Smooth muscle cell (in vitro differentiated cells): ENCODE measurements around the gene ABLIM2. TPM values are rescaled to one million over a fixed set of nuclear protein-coding genes. Genes with fewer than 3 reads are reported as not detected.
A peak's percentile ranks its signal among the peaks of the same experiment; 100 is the strongest.

ENCODE experiments used
- DNase-seq: peaks from one replicate; lab custom pipeline; 2025; ENCODE audit not compliant: unreplicated experiment; lab: John Stamatoyannopoulos, UW
- H2AFZ ChIP-seq: fragments of 200-600 bp; sonication (generic); 2 replicates; pipeline ENCODE4 v1.6.0; 2016; ENCODE audit warnings: antibody characterized with exemption, low read depth, mild to moderate bottlenecking
- H3F3A ChIP-seq: fragments of 200-600 bp; sonication (generic); 2 replicates; pipeline ENCODE4 v1.6.0; 2017; ENCODE audit warnings: antibody characterized with exemption, low read depth
- H3K27ac ChIP-seq: fragments of 200-600 bp; sonication (generic); 2 replicates; pipeline ENCODE4 v1.5.1; 2016; ENCODE audit warnings: low read depth, mild to moderate bottlenecking
- H3K27me3 ChIP-seq: fragments of 200-600 bp; sonication (generic); 2 replicates; pipeline ENCODE4 v1.6.1; 2016; ENCODE audit warnings: low read depth, mild to moderate bottlenecking
- H3K36me3 ChIP-seq: fragments of 200-600 bp; sonication (generic); 2 replicates; pipeline ENCODE4 v1.5.1; 2016; ENCODE audit warnings: low read depth
- H3K4me1 ChIP-seq: fragments of 200-600 bp; sonication (generic); 2 replicates; pipeline ENCODE4 v1.5.1; 2016; ENCODE audit warnings: low read depth
- H3K4me2 ChIP-seq: fragments of 200-600 bp; sonication (generic); 2 replicates; pipeline ENCODE4 v1.6.0; 2016; ENCODE audit warnings: mild to moderate bottlenecking
- H3K4me3 ChIP-seq: fragments of 200-600 bp; sonication (generic); 2 replicates; pipeline ENCODE4 v1.5.1; 2016; ENCODE audit warnings: mild to moderate bottlenecking
- H3K79me2 ChIP-seq: fragments of 200-600 bp; sonication (generic); 2 replicates; pipeline ENCODE4 v1.6.0; 2016; ENCODE audit warnings: low read depth, mild to moderate bottlenecking
- H3K9ac ChIP-seq: fragments of 200-600 bp; sonication (generic); 2 replicates; pipeline ENCODE4 v1.6.0; 2016; ENCODE audit warnings: low read depth
- H3K9me3 ChIP-seq: fragments of 200-600 bp; sonication (generic); replicated peaks from 2 replicates; pipeline ENCODE4 v1.5.1; 2016; ENCODE audit warnings: low read depth
- H4K20me1 ChIP-seq: fragments of 200-600 bp; sonication (generic); 2 replicates; pipeline ENCODE4 v1.6.0; 2016; ENCODE audit warnings: low read depth
- CTCF ChIP-seq: fragments of 200-600 bp; sonication (generic); IDR thresholded peaks from 2 replicates; pipeline ENCODE4 v1.5.1; 2017; ENCODE audit warnings: borderline replicate concordance, mild to moderate bottlenecking, antibody characterized with exemption; ENCODE audit not compliant: insufficient read depth, poor library complexity, severe bottlenecking
- WGBS: methylation state at CpG from one replicate; pipeline ENCODE4 v1.1.7; 2016; ENCODE audit warnings: low lambda C conversion rate; 5-methylcytosine and 5-hydroxymethylcytosine counted together
- polyA plus RNA-seq: library from polyadenylated mRNA; unstranded; fragments of >200 nt; fragmentation: Nextera tagmentation; extraction: Ambion mirVana; gene quantifications from 2 replicates; pipeline ENCODE4 v1.2.1, GENCODE V29; 2016
- total RNA-seq: library from RNA; depleted of rRNA; stranded (reverse); fragments of >200 nt; gene quantifications from 2 replicates; pipeline ENCODE4 v1.2.3, GENCODE V29; 2014

The ABLIM2 gene
- total and polyA plus RNA-seq, 2 experiments from 2014 or later: 0.08 TPM; not detected in 1

- Histone ChIP-seq H3K9ac (no peak overlapping the region), H3K4me2 (no peak overlapping the region), H3K27ac (no peak overlapping the region), H3K79me2 (no peaks in the 10 kb centered on the region), H4K20me1 (no peaks in the 10 kb centered on the region), H3K4me1 (no peaks in the 10 kb centered on the region), H3K9me3 (no peaks in the 10 kb centered on the region), H3K27me3 (peaks cover 5% of the 10 kb centered on the region), H3F3A (no peaks in the 10 kb centered on the region), H2AFZ (no peak overlapping the region), H3K4me3 (no peak overlapping the region), H3K36me3 (no peaks in the 10 kb centered on the region)
- TF ChIP-seq CTCF: no peak
- DNase-seq: no peak
- WGBS: 75% methylated on average over 9 of the region's 9 CpGs
These were observed 46.5 kb downstream of the ABLIM2 start for GRCh38 chr4:8112036-8112576.

- no peaks in the 10 kb centered on the region for H4K20me1 ChIP-seq
- H3K9ac ChIP-seq: no peak overlapping the region
- no peak for DNase-seq
- no peak overlapping the region for H3K4me3 ChIP-seq
- TF ChIP-seq CTCF: peak; percentile 29
- no peaks in the 10 kb centered on the region for H3K36me3 ChIP-seq
- no peak overlapping the region for H3K27ac ChIP-seq
- no peak overlapping the region for H2AFZ ChIP-seq
- peaks cover 5% of the 10 kb centered on the region for H3K27me3 ChIP-seq
- H3F3A ChIP-seq: no peaks in the 10 kb centered on the region
- H3K9me3 ChIP-seq: no peaks in the 10 kb centered on the region
- H3K79me2 ChIP-seq: no peaks in the 10 kb centered on the region
- H3K4me2 ChIP-seq: no peak overlapping the region
- peaks cover 1% of the 10 kb centered on the region for H3K4me1 ChIP-seq
- 35% methylated on average over 28 of the region's 29 CpGs for WGBS
These were observed 48.3 kb downstream of the ABLIM2 start for GRCh38 chr4:8110071-8110986.

- peaks cover 7% of the 10 kb centered on the region for H3K4me1 ChIP-seq
- no peak overlapping the region for H3K27ac ChIP-seq
- H3K9ac ChIP-seq: no peak overlapping the region
- H3K27me3 ChIP-seq: peaks cover 10% of the 10 kb centered on the region
- no peaks in the 10 kb centered on the region for H3F3A ChIP-seq
- no peak for TF ChIP-seq CTCF
- no peaks in the 10 kb centered on the region for H3K79me2 ChIP-seq
- no peaks in the 10 kb centered on the region for H3K36me3 ChIP-seq
- no peak overlapping the region for H2AFZ ChIP-seq
- 90% methylated on average over 20 of the region's 20 CpGs for WGBS
- no peak overlapping the region for H3K4me3 ChIP-seq
- H4K20me1 ChIP-seq: no peaks in the 10 kb centered on the region
- no peak overlapping the region for H3K4me2 ChIP-seq
- no peak for DNase-seq
- H3K9me3 ChIP-seq: no peaks in the 10 kb centered on the region
These were observed 49.1 kb downstream of the ABLIM2 start for GRCh38 chr4:8109406-8110065.
